ENCODE data around the gene NCOA7.

- TF ChIP-seq CTCF (IDR thresholded peaks at IDR 0.05) = no peak
- TF ChIP-seq POLR2A (IDR thresholded peaks at IDR 0.05) = peak; percentile 70
Observed at GRCh38 chr6:125780540-125781313, 10.0 kb upstream of the NCOA7 start.
